K562 (cell line): ENCODE results near the gene FAAH. TPM values are rescaled to one million over a fixed set of nuclear protein-coding genes. Genes with fewer than 3 reads are reported as not detected.

ENCODE experiments used
- ATAC-seq: fragments of 200-7000 bp; cut with Tn5 transposase; 3 replicates; pipeline ENCODE4 v1.9.1; 2020; ENCODE audit warnings: moderate library complexity
- BruUV-seq: library from RNA; stranded (reverse); fragments of 400-500 nt; replicated peaks from 2 replicates; lab custom pipeline; 2021; lab: Mats Ljungman, UMichigan
- CTCF ChIA-PET: fragments of 300-600 bp; formaldehyde crosslinking; extraction: SDS; loops from one replicate; lab custom pipeline; 2021; ENCODE audit warnings: low intra/inter-chr PET ratio; lab: Yijun Ruan, JAX
- POLR2A ChIA-PET: fragments of 300-600, 350-650 bp; sonication (Branson Sonifier 250); formaldehyde crosslinking; extraction: SDS; loops from one replicate; lab custom pipeline; 2021; ENCODE audit warnings: antibody characterized with exemption, inconsistent platforms; lab: Yijun Ruan, JAX
- DNase-seq, 4 experiments: peaks; one replicate each; pipeline versions ENCODE4 v3.0.0 to v3.0.0-alpha.2; 2011 to 2018; ENCODE audit warnings: low spot score in 3 of 4, mixed read lengths in 3 of 4; ENCODE audit errors: extremely low read depth in 1 of 4
- FAIRE-seq: peaks from 2 replicates; lab custom pipeline; 2011; peaks lifted over from hg19 to GRCh38; lab: Jason Lieb, UNC
- H2AFZ ChIP-seq: 2 replicates; pipeline ENCODE4 v1.6.0; 2011; ENCODE audit warnings: low read depth, low read length, control low read depth, inconsistent platforms
- H3K27ac ChIP-seq: fragments of 200-600 bp; 3 replicates; pipeline ENCODE4 v1.8.0; 2011; ENCODE audit warnings: low read depth, mild to moderate bottlenecking, control low read depth, inconsistent platforms, low read length, moderate library complexity, mixed read lengths; ENCODE audit errors: extremely low read depth
- H3K27me3 ChIP-seq, 2 experiments: fragments of 300-600 bp in 1 of 2; 2 replicates in 1 of 2; 3 replicates in 1 of 2; pipeline versions ENCODE4 v1.6.0 to v1.8.0; 2011; ENCODE audit warnings: inconsistent platforms in 2 of 2, low read length in 2 of 2, mild to moderate bottlenecking in 1 of 2, mixed read lengths in 1 of 2, moderate library complexity in 1 of 2; ENCODE audit not compliant: control insufficient read depth in 2 of 2, insufficient read depth in 2 of 2
- H3K36me3 ChIP-seq: fragments of 300-600 bp; 3 replicates; pipeline ENCODE4 v1.8.0; 2011; ENCODE audit warnings: mild to moderate bottlenecking, low read length, inconsistent platforms; ENCODE audit not compliant: control insufficient read depth, insufficient read depth
- H3K4me1 ChIP-seq, 2 experiments: fragments of 200-600 bp in 1 of 2; replicated peaks in 1 of 2; 2 replicates in 1 of 2; 3 replicates in 1 of 2; pipeline versions ENCODE4 v1.5.1 to v1.8.0; 2011; ENCODE audit warnings: inconsistent platforms in 2 of 2, low read length in 2 of 2, mild to moderate bottlenecking in 1 of 2, mixed read lengths in 1 of 2, moderate library complexity in 1 of 2; ENCODE audit not compliant: control insufficient read depth in 2 of 2, insufficient read depth in 2 of 2
- H3K4me2 ChIP-seq: 2 replicates; pipeline ENCODE4 v1.6.1; 2011; ENCODE audit warnings: low read length, control low read depth, inconsistent platforms, mixed read lengths; ENCODE audit not compliant: insufficient read depth
- H3K4me3 ChIP-seq: fragments of 200-600 bp; sonication (generic), shearing (Covaris generic); 2 replicates; pipeline ENCODE4 v1.5.1; 2016; ENCODE audit warnings: control low read depth, inconsistent platforms
- H3K79me2 ChIP-seq: fragments of 200-600 bp; 3 replicates; pipeline ENCODE4 v1.8.0; 2011; ENCODE audit warnings: low read length, inconsistent platforms; ENCODE audit not compliant: control insufficient read depth, insufficient read depth
- H3K9ac ChIP-seq, 2 experiments: 2 replicates each; pipeline versions ENCODE4 v1.6.0 to v1.6.1; 2011; ENCODE audit warnings: low read depth in 2 of 2, low read length in 2 of 2, control low read depth in 1 of 2, inconsistent platforms in 1 of 2, mild to moderate bottlenecking in 1 of 2, mixed read lengths in 1 of 2; ENCODE audit not compliant: insufficient read depth in 1 of 2
- H3K9me1 ChIP-seq: one replicate; pipeline ENCODE4 v1.6.0; 2011; ENCODE audit warnings: inconsistent platforms, mild to moderate bottlenecking, low read length, moderate library complexity; ENCODE audit not compliant: control insufficient read depth, insufficient read depth
- H3K9me3 ChIP-seq: replicated peaks from 2 replicates; pipeline ENCODE4 v1.5.1; 2011; ENCODE audit warnings: low read depth, low read length, inconsistent platforms; ENCODE audit not compliant: control insufficient read depth, insufficient read depth
- H4K20me1 ChIP-seq: replicated peaks from 2 replicates; pipeline ENCODE4 v1.6.1; 2011; ENCODE audit warnings: low read length, inconsistent platforms, mixed read lengths; ENCODE audit not compliant: control insufficient read depth, insufficient read depth
- CBFA2T3 ChIP-seq: fragments of 450-650 bp; IDR thresholded peaks from 2 replicates; pipeline ENCODE4 v1.6.1; 2017
- MAX ChIP-seq: sonication (generic); formaldehyde crosslinking; IDR thresholded peaks from 2 replicates; pipeline ENCODE4 v1.9.0; 2022; ENCODE audit warnings: mild to moderate bottlenecking, missing genetic modification reagents
- TRIM25 ChIP-seq: fragments of 450-650 bp; IDR thresholded peaks from 2 replicates; pipeline ENCODE4 v1.7.0; 2016; ENCODE audit warnings: borderline replicate concordance
- WGBS: fragments of 100-300 bp; shearing (Covaris generic); methylation state at CpG from one replicate; pipeline ENCODE4 v1.1.6; 2016; ENCODE audit warnings: low coverage, mixed read lengths; ENCODE audit not compliant: insufficient coverage; ENCODE audit errors: missing lambda C conversion rate; 5-methylcytosine and 5-hydroxymethylcytosine counted together
- in situ Hi-C: fragments of 300-500 bp; cut with MboI; formaldehyde crosslinking; loops from 4 replicates; pipeline ENCODE4 v1.15.0; 2018; ENCODE audit warnings: inconsistent platforms, mixed read lengths
- intact Hi-C: fragments of 100-400 bp; cut with micrococcal nuclease; formaldehyde crosslinking; loops from 2 replicates; pipeline ENCODE4 v1.14.2; 2022
- polyA plus RNA-seq, 8 experiments: library from polyadenylated mRNA; depleted of rRNA in 4 of 8; stranded (reverse) in 5 of 8; unstranded in 3 of 8; fragments of >200 nt; fragmentation: Nextera tagmentation in 2 of 8; fragmentation: Illumina TruSeq in 1 of 8; extraction: Ambion mirVana in 2 of 8; extraction: Trizol in 1 of 8; gene quantifications; 2 replicates each; pipeline versions ENCODE4 v1.2.1 to v1.2.3, GENCODE V29; 2011 to 2014; ENCODE audit warnings: inconsistent platforms in 1 of 8, missing spikeins in 1 of 8
- total RNA-seq, 7 experiments: library from RNA; depleted of rRNA in 6 of 7; stranded (reverse); fragments of >200 nt in 6 of 7; fragmentation: Illumina TruSeq in 2 of 7; extraction: Trizol in 2 of 7; gene quantifications; 2 replicates each; pipeline versions ENCODE4 v1.2.1 to v1.2.3, GENCODE V29; 2011 to 2021; ENCODE audit warnings: low replicate concordance in 1 of 7

FAAH gene
- total and polyA plus RNA-seq, 9 of the 15 experiments (the other 6 are each of a cell fraction or from before 2014, with no cell fraction given): 0.06 to 1.1 (median 0.32) TPM

- in situ Hi-C loops: no loop called here
- Histone ChIP-seq H3K4me1 (peaks cover 7 to 52% of the 10 kb centered on the region in 2 experiments; a peak in 4 of 5 replicates), H2AFZ (peak overlapping the region; percentile 6; the same call in 1 of the 2 replicates), H3K9me1 (peaks cover 5% of the 10 kb centered on the region), H3K27me3 (no peaks in the 10 kb centered on the region)
- no peak for DNase-seq
- 7% methylated on average over 4 of the region's 4 CpGs for WGBS
- no TSS peak for BruUV-seq
- POLR2A ChIA-PET: interaction anchor here (0.7 kb wide), 1 partner anchor 842 kb away, joined by 3 read pairs; no protein-coding TSS in a partner anchor
- TF ChIP-seq CBFA2T3 (0 out of 2 replicates have a peak, but pooled peaks have one; percentile 32), MAX (CRISPR knock-in tag) (0 out of 2 replicates have a peak, but pooled peaks have one; percentile 11), TRIM25 (no peak)
- TF ChIP-seq, all 486 proteins: peak for 2
- Histone ChIP-seq H3K27ac (no peak overlapping the region), H3K9ac (peak overlapping the region in 1 of 2 experiments; percentile 65; a peak in 1 of 4 replicates), H3K4me2 (no peak overlapping the region), H4K20me1 (no peaks in the 10 kb centered on the region), H3K79me2 (no peaks in the 10 kb centered on the region), H3K9me3 (no peaks in the 10 kb centered on the region), H3K4me3 (no peak overlapping the region), H3K36me3 (no peaks in the 10 kb centered on the region)
- FAIRE-seq: peak; percentile 6
- ATAC-seq: no peak
- intact Hi-C loops: no loop called here
- CTCF ChIA-PET: no interaction called here
Measured at GRCh38 chr1:46415514-46415913, 21.4 kb downstream of the FAAH start.
